NCI-H226 (cell line): ENCODE measurements around the gene SDK1.
"Not testable (repeated sequence)": the region's sequence is repeated elsewhere in the genome, so short reads cannot be mapped to it uniquely, and the experiment has no call there.

Experiments
- DNase-seq: peaks from one replicate; pipeline ENCODE4 v3.0.0-alpha.2; 2015

Gene SDK1

GRCh38 chr7:4217126-4217660 lies 916.1 kb downstream of the SDK1 start:
- DNase-seq, result not testable (repeated sequence)

GRCh38 chr7:4218481-4218880 lies 917.4 kb downstream of the SDK1 start:
- no peak for DNase-seq

DNA sequence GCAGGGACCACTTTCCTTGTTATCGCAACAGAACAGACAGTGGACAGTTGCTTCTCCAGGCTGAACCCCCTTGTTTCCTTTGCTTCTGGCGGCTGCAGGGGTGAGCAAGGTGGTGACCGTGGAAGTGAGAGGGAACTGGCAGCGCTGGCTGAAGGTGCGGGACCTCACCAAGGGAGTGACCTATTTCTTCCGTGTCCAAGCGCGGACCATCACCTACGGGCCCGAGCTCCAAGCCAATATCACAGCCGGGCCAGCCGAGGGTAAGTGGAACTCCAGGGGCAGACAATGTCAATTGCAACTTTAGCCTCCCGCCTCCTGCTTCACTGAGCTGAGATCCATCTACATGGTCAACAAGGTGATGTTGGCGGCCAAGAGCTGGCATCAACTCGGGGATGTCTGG lies 919.0 kb downstream of the SDK1 start:
- DNase-seq, result no peak

DNA sequence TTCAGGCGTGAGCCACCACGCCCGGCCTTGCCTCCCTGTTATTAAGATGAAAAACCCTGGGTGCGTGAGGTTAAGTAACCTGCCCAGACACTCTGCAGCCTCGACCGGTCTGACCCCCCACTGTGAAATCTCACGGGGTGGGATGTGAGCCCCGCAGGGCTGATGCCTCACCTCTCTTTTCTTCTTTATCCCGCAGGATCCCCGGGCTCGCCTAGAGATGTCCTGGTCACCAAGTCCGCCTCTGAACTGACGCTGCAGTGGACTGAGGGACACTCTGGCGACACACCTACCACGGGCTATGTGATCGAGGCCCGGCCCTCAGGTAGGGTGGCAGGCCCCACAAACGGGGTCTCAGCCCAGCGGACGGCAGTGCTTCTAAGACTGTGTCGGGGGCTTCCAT lies 920.0 kb downstream of the SDK1 start:
- no peak for DNase-seq

DNA sequence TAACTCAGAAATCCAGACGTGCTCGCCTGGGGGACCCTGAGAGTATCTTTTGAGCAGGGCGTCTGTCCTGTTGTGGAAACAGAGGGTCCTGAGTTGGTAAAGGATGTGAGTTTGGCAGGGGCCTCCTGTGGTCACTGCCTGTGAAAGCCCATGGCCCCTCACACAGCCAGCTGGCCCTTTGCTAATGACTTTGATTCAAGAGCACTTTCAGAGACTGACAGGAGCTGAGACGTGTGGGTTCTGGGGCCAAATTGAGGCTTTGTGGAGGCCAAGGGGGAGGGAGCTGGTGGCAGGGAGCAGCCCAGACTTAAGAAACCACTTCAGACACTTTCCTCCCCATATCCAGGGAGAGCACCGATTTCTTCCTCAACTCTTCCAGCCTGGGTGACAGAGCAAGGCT lies 921.6 kb downstream of the SDK1 start:
- no peak for DNase-seq

- DNase-seq, result no peak
Observed at GRCh38 chr7:4225361-4225771, 924.3 kb downstream of the SDK1 start.

DNA sequence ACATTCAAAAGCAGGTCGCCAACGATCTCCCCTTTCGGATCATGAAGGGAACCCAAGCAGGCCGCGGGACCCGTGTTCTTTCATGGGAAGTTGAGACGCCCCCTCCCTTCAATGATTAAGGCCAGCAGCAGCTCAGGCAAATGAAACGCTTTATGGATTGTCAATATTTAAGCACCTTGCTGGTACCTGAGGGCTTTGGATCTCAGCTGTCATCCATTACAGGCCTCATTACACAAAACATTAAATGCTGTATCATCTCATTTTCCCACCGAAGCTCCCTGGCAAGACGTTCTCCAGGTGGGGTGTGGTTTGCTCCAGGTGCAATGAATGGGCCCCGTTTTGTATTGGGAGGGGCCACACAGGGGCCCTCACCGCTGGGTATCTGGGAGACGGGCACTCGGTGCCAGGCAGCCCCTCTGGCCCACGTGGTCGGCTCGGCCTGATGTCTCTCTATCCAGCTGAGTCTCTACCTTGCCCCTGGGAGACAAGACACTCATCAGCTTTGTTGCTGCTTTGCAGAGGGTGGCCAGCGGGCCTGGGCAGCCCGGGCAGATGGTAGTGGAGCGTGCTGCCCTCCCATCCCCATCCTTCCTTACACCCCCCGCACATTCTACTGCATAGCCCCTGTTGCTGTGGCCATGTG lies 925.0 kb downstream of the SDK1 start:
- no peak for DNase-seq

- DNase-seq, result no peak
Observed at GRCh38 chr7:4226524-4226882, 925.5 kb downstream of the SDK1 start.

- DNase-seq, result no peak
Observed at GRCh38 chr7:4227105-4228010, 926.3 kb downstream of the SDK1 start.

DNA sequence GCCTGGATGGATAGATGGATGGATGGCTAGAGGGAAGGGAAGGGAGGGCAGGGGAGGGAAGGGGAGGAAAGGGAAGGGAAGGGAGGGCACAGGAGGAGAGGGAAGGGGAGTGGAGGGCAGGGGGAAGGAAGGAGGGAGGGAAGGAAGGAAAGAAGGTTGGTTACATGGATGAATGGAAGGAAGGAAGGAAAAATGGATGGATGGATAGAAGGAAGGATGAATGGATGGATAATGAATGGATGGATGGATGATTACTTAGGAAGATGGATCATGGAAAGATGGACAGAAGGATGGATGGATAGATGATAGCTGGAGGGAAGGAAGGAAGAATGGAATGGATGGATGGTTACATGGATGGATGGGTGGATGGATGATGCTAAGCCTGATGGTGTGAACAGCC lies 929.3 kb downstream of the SDK1 start:
- DNase-seq, result no peak

GRCh38 chr7:4233146-4233545 lies 932.1 kb downstream of the SDK1 start:
- DNase-seq, result no peak

DNA sequence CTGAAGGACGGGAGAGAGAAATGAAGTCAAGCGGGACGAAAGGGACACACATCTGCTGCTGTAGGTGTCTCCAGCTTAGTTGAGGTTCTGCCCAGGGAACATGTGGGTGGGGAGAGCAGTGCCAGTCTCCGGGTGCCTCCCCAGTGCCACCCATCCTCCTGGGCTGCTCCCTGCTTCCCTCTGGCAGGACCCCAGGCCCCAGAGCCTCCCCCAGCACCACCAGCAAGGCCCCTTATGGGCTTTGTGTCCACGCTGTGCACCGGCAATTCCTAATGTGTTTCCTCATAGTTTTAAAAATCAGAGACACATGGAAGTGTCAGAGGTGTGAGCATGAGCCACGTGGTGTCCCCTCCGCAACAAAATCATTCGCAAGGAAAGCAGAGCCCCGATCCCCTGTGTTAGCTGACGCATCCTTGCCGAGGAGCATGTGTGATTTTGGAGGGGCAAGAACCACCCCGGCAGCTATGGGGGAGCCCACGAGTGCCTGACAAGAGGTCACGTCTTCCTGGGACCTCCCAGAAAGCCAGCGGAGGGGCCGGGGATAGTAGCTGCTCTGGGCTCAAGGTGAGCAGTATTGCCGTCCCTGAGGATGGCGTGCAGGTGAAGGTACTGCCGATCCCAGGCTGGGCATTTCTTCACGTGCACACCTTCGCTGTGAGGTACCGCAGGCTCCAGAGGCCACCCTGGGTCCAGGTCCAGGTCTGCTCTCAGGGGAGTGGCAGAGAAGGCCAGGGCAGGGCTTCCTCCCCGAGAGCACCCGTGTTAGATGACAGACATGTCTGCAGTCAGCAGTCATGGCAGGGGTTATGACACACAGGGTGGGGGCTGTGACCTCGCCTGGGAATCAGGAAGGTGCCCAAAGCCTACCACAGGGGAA lies 932.8 kb downstream of the SDK1 start:
- no peak for DNase-seq

- no peak for DNase-seq
Observed at GRCh38 chr7:4234498-4234855, 933.4 kb downstream of the SDK1 start.

DNA sequence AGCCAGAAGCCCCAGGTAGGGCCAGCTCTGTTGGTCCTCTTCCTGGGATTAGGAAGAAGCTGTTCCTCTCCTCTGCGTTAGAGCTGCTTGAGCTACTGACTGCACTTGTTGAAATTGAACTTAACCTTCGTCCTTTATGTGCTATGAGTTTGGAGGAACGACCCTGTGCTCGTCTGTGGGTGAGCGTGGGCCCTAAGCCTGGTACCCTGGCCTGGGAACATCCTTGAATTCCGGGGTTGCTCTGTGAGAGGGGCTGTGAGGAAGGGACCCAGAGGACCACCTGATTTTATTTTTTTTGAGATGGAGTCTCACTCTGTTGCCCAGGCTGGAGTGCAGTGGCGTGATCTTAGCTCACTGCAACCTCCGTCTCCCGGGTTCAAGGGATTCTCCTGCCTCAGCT lies 933.8 kb downstream of the SDK1 start:
- DNase-seq, result no peak

DNA sequence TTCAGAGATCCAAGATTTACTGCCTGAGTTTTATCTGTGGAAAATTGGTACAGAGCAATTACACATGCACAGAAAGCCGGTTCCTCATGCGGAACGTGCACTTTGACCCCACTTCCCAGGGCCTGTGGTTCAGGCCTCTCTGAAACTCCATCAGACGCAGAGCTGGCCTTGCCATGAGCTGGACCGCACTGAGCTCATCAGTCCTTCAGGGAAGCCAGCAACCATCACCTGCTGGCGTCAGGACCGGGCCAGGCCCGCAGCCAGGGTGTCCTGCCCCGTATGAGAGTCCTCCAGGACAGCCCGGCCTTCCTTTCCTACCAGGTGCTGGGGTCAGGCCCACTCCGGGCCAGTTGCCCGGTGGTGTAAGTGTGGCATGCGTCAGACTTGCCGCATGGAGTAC lies 934.5 kb downstream of the SDK1 start:
- DNase-seq, result no peak

DNA sequence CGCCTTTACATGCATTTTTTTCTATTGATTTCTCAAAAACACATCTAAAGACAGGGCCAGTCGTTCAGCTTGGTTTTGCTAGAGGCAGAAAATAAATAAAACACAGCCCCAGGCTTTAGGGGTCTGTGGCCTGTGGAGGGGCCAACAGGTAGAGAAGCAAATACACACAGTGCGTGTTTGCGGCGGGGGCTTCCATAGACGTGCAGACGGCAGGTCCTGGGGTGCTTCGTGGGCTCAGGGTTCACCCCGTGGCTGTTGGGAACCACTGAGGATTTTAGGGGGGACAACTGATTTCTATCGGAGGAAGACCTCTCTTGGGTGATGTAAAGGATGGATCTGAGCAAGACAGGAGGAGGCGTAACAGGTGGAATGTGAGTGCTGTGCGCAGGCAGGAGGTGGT lies 935.3 kb downstream of the SDK1 start:
- no peak for DNase-seq

DNA sequence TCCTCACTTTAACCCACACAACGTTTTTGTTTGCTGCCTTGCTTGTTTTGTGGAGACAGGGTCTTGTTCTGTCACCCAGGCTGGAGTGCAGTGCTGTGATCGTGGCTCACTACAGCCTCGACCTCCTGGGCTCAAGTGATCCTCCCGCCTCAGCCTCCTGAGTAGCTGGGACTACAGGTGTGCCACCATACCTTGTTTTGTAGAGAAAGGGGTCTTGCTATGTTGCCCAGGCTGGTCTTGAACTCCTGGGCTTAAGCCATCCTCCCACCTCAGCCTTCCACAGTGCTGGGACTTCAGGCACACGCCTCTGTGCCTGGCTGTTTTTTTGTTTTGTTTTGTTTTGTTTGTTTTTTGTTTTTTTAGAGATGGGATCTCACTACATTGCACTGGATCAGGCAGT lies 935.8 kb downstream of the SDK1 start:
- not testable (repeated sequence) for DNase-seq

DNA sequence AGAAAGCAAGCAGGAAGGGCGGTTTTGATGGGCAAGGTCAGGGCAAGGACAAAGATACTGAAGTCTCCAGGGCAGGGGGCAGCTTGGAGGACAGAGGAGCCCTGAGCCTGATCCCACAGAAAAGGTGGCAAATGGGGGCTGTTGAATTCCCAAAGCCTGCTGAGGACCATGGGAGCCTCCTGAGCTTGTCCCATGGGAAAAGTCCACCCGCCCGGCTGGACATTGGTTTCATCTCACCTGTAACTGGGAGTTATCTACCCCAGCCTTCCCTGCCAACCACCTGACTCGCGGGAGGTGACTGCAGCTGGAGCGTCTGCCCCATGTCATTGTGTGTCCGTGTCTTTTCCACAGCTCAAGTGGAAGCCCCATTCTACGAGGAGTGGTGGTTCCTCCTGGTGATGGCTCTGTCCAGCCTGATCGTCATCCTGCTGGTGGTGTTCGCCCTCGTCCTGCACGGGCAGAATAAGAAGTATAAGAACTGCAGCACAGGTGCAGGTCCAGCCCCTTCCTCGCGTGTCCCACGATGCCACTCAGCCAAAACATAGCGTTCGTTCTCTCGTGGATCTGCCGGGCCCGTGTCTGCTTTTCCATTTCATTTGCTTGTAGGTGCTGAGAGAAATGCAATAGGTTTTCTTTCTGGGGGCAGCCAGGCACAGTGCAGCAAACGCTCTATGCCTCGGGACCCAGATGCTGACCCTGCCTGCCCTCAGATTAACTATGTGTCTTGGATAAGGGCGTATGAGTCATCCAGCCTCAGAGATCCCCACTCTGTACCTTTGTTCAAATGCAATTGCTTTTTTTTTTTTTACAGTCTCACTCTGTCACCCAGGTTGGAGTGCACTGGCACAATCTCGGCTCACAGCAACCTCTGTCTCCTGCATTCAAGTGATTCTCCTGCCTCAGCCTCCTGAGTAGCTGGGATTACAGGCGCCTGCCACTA lies 936.5 kb downstream of the SDK1 start:
- DNase-seq, result no peak

DNA sequence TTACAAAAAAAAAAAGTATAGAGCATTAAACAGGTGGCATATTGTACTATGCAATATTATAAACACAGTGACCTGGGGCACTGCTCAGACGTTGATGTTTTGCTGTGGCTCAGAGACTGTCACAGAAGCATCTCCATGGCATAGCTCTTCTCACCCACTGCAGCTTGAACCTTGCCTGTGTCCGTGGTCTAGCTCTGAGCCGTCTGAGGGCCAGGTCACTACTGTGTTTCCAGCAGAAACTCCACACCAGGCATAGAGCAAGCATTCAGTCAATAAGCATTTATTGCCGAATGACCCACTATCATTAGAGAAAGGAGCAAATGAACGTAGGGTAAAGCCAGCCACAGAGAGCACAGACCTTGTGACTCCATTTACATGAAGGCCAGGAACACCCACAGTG lies 937.8 kb downstream of the SDK1 start:
- DNase-seq, result no peak

DNA sequence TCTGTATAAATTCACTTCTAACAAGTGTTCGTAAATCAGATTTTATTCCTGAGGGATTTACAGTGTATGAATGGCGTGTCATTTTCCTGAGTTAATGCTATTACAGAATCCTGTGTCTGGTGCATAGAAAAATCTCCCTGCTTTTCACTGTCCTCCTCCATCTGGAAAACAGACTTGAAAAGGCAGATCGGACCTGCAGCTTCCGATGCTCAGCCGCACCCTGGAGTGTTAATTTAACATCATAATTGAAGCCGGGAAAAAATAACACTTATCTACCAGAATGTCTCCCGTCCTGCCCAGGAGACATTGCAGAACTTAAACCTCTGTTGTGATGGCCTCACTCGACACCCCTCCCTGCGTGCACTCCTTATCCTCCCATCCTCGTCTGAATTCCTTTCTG lies 939.0 kb downstream of the SDK1 start:
- no peak for DNase-seq

DNA sequence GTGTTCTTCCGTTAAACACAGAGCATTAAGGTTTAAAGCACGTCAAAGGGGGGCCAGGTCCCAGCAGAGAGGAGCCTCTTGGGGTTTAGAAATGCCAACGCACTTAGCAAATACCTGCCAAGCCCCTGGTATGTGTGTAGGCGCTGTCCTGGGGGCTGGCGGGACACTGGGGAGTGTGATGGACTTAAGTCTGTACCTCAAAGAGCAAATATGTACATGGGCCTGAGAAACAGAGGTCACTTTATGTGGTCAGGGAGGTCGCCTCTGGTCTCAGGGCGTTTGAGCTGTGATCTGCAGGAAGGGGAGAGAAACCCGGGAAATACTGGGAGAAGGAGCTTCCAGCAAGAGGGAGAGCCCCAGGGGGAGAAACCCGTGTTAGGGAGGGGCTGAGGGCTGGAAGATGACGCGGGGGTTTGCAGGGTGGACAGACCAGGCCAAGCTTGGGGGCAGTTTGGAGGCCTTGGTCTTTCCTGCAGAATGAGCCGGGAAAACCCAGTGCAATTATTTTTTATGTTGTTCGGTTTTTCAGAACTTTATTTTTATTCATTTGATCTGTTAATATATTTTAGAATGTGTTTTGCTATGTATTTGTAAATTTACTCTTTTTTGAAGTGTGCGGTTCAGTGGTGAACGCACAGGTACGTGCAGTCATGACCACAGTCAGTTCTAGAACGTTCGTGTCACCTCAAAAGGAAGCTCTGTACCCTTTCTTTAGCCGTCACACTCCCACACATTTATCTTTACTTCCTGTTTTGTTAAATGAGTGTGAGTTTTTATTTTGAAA lies 939.7 kb downstream of the SDK1 start:
- DNase-seq, result no peak

DNA sequence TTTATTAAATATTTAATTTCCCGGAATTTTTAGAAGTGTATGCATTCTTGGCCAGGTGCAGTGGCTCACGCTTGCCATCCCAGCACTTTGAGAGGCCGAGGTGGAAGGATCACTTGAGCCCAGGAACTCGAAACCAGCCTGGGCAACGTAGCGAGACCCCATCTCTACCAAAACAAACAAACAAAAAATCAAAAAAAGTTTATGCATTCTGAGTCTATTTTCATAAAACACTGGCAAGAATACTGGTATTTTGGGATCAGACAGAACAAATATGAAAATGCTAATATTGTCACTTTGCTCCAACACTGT lies 940.2 kb downstream of the SDK1 start:
- no peak for DNase-seq
